ENCODE data around the gene ARIH2. TPM values are rescaled to one million over a fixed set of nuclear protein-coding genes. Genes with fewer than 3 reads are reported as not detected.
A peak's percentile ranks its signal among the peaks of the same experiment; 100 is the strongest.

Gene ARIH2
- polyA plus RNA-seq, 3 donors, result 68.6 to 98.2 (median 71.4) TPM

GRCh38 chr3:48957006-48957705, 38.5 kb downstream of the ARIH2 start:
- no peak for DNase-seq (ENCODE audit: extremely low read depth in 1 of 11, low read depth in 9 of 11, low spot score in 4 of 11)

- no peak for DNase-seq (ENCODE audit: extremely low read depth in 1 of 11, low read depth in 9 of 11, low spot score in 4 of 11)
Observed at GRCh38 chr3:48960841-48961413, 42.3 kb downstream of the ARIH2 start.

GRCh38 chr3:48962340-48962739, 43.7 kb downstream of the ARIH2 start:
- no peak for DNase-seq (ENCODE audit: extremely low read depth in 1 of 11, low read depth in 9 of 11, low spot score in 4 of 11)

- no peak for DNase-seq (ENCODE audit: extremely low read depth in 1 of 11, low read depth in 9 of 11, low spot score in 4 of 11)
Observed at GRCh38 chr3:48962939-48963338, 44.3 kb downstream of the ARIH2 start.

GRCh38 chr3:48963591-48963990, 44.9 kb downstream of the ARIH2 start:
- no peak for DNase-seq (ENCODE audit: extremely low read depth in 1 of 11, low read depth in 9 of 11, low spot score in 4 of 11)

GRCh38 chr3:48966367-48966766, 47.7 kb downstream of the ARIH2 start:
- no peak for DNase-seq (ENCODE audit: extremely low read depth in 1 of 11, low read depth in 9 of 11, low spot score in 4 of 11)

GRCh38 chr3:48966876-48967361, 48.3 kb downstream of the ARIH2 start:
- DNase-seq (ENCODE audit: extremely low read depth in 1 of 11, low read depth in 9 of 11, low spot score in 4 of 11), result no peak

- no peak for DNase-seq (ENCODE audit: extremely low read depth in 1 of 11, low read depth in 9 of 11, low spot score in 4 of 11)
Observed at GRCh38 chr3:48970586-48970985, 51.9 kb downstream of the ARIH2 start.

GRCh38 chr3:48974076-48974864, 55.6 kb downstream of the ARIH2 start:
- no peak for DNase-seq (ENCODE audit: extremely low read depth in 1 of 11, low read depth in 9 of 11, low spot score in 4 of 11)

- DNase-seq (ENCODE audit: extremely low read depth in 1 of 11, low read depth in 9 of 11, low spot score in 4 of 11), result no peak
Observed at GRCh38 chr3:48979451-48979850, 60.8 kb downstream of the ARIH2 start.

GRCh38 chr3:48980295-48980694, 61.7 kb downstream of the ARIH2 start:
- DNase-seq (ENCODE audit: extremely low read depth in 1 of 11, low read depth in 9 of 11, low spot score in 4 of 11), result no peak

GRCh38 chr3:48982016-48982415, 63.4 kb downstream of the ARIH2 start:
- DNase-seq (ENCODE audit: extremely low read depth in 1 of 11, low read depth in 9 of 11, low spot score in 4 of 11), result no peak

GRCh38 chr3:48982686-48983085, 64.0 kb downstream of the ARIH2 start:
- DNase-seq (ENCODE audit: extremely low read depth in 1 of 11, low read depth in 9 of 11, low spot score in 4 of 11), result no peak

GRCh38 chr3:48983096-48983495, 64.5 kb downstream of the ARIH2 start:
- DNase-seq (ENCODE audit: extremely low read depth in 1 of 11, low read depth in 9 of 11, low spot score in 4 of 11), result no peak

GRCh38 chr3:48984663-48985062, 66.0 kb downstream of the ARIH2 start:
- DNase-seq (ENCODE audit: extremely low read depth in 1 of 11, low read depth in 9 of 11, low spot score in 4 of 11), result no peak

- DNase-seq (ENCODE audit: extremely low read depth in 1 of 11, low read depth in 9 of 11, low spot score in 4 of 11), result no peak
Observed at GRCh38 chr3:48985831-48986376, 67.3 kb downstream of the ARIH2 start.

- DNase-seq (ENCODE audit: extremely low read depth in 1 of 11, low read depth in 9 of 11, low spot score in 4 of 11), result no peak
Observed at GRCh38 chr3:48989126-48989795, 70.6 kb downstream of the ARIH2 start.

GRCh38 chr3:48989796-48990635, 71.4 kb downstream of the ARIH2 start, which contains the start of gene P4HTM:
Gene P4HTM (plus strand): TSS chr3:48990241. CDS start chr3:48990257, 16 bp downstream.
- DNase-seq (ENCODE audit: extremely low read depth in 1 of 11, low read depth in 9 of 11, low spot score in 4 of 11), result peak in 9 of 11 donors; percentile 73 to 86 (median 84)
